SU-DHL-6 (cell line): Measurements from ENCODE around the gene SNX9.

ENCODE experiments used
- EZH2phosphoT487 ChIP-seq: fragments of 200-600 bp; sonication (generic), shearing (Covaris generic); conservative IDR thresholded peaks from 2 replicates; pipeline ENCODE4 v1.6.1; 2018; ENCODE audit warnings: mild to moderate bottlenecking, antibody characterized with exemption, low read length, moderate library complexity, mixed read lengths
- TF ChIP-seq, protein P1 (sequence below): fragments of 200-600 bp; sonication (generic); IDR thresholded peaks from one replicate; pipeline ENCODE4 v1.5.1; 2017; ENCODE audit warnings: antibody characterized with exemption, mild to moderate bottlenecking, low read length, moderate library complexity; ENCODE audit not compliant: insufficient read depth, poor library complexity, severe bottlenecking

DNA sequence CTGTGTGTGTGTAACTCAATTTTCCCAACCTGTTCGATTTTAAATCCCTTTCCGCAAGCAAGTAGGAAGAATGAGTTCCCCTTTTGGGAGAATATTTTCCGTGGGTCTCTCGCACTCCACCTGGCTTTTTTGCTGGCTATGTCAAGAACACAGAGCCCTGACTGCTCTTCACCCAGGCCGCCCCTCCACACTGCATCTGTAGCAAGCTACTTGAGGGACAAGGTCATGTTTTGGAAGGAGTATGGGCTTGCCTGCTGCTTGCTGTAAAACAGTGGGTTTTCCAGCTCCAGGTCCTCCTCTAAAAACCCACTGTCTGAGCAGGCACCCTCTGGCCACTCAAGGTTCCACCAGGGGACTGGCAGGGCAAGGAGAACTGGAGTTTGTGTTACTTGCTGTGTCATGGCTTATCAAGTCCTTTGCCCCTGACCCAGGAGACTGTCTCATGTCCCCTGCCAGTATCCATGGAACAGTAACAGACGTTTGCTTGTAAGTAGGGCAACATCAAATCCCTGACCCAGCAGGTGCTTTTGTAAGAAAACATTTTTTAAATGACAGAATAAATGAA lies 123.1 kb downstream of the SNX9 start:
- TF ChIP-seq, protein P1, sequence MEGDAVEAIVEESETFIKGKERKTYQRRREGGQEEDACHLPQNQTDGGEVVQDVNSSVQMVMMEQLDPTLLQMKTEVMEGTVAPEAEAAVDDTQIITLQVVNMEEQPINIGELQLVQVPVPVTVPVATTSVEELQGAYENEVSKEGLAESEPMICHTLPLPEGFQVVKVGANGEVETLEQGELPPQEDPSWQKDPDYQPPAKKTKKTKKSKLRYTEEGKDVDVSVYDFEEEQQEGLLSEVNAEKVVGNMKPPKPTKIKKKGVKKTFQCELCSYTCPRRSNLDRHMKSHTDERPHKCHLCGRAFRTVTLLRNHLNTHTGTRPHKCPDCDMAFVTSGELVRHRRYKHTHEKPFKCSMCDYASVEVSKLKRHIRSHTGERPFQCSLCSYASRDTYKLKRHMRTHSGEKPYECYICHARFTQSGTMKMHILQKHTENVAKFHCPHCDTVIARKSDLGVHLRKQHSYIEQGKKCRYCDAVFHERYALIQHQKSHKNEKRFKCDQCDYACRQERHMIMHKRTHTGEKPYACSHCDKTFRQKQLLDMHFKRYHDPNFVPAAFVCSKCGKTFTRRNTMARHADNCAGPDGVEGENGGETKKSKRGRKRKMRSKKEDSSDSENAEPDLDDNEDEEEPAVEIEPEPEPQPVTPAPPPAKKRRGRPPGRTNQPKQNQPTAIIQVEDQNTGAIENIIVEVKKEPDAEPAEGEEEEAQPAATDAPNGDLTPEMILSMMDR: no peak
- TF ChIP-seq EZH2phosphoT487: no peak
